Endothelial cell of umbilical vein (primary cell): ENCODE data around the gene CCDC138.

Experiments used
- TF ChIP-seq, protein P1 (sequence below): IDR thresholded peaks from 2 replicates; pipeline ENCODE4 v1.6.1; 2011; ENCODE audit not compliant: insufficient read depth, insufficient read length
- TF ChIP-seq, protein P2 (sequence below), 2 donors: IDR thresholded peaks; 1 replicate in 1 of 2; 2 replicates in 1 of 2; pipeline ENCODE4 v1.5.1; 2011; ENCODE audit warnings: low read length in 2 of 2, mild to moderate bottlenecking in 2 of 2, moderate library complexity in 2 of 2, control low read depth in 1 of 2, inconsistent platforms in 1 of 2, low read depth in 1 of 2; ENCODE audit not compliant: insufficient read depth in 1 of 2; ENCODE audit errors: extremely low read depth in 1 of 2

DNA sequence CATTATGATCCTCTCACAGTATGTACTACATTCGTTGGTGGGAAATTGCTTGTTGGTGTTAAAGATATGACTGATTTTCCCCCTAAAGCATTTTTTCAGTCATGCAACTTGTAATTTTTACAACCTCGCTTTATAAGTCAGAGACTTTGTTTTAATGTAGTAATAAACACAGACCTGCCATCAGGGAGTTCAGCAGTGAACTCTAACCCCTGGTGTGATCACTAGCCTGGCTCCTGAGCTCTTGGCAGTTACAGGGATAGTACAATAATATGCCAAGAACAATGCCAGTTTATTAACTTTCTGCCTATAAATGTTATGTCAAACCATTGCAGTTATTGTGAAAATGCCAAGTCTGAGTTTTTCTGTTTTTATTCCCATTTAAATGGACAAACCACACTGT lies 108.6 kb downstream of the CCDC138 start:
- TF ChIP-seq, protein P1, sequence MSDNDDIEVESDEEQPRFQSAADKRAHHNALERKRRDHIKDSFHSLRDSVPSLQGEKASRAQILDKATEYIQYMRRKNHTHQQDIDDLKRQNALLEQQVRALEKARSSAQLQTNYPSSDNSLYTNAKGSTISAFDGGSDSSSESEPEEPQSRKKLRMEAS, result no peak
- TF ChIP-seq, protein P2, sequence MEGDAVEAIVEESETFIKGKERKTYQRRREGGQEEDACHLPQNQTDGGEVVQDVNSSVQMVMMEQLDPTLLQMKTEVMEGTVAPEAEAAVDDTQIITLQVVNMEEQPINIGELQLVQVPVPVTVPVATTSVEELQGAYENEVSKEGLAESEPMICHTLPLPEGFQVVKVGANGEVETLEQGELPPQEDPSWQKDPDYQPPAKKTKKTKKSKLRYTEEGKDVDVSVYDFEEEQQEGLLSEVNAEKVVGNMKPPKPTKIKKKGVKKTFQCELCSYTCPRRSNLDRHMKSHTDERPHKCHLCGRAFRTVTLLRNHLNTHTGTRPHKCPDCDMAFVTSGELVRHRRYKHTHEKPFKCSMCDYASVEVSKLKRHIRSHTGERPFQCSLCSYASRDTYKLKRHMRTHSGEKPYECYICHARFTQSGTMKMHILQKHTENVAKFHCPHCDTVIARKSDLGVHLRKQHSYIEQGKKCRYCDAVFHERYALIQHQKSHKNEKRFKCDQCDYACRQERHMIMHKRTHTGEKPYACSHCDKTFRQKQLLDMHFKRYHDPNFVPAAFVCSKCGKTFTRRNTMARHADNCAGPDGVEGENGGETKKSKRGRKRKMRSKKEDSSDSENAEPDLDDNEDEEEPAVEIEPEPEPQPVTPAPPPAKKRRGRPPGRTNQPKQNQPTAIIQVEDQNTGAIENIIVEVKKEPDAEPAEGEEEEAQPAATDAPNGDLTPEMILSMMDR (IDR thresholded peaks at IDR 0.05; ENCODE audit: extremely low read depth in 1 of 2, insufficient read depth in 1 of 2, low read depth in 1 of 2, low read length in 2 of 2), result no peak
